IMR-90 (cell line): ENCODE results near the gene CASP8. TPM values are rescaled to one million over a fixed set of nuclear protein-coding genes. Genes with fewer than 3 reads are reported as not detected.
"Not testable (repeated sequence)": the region's sequence is repeated elsewhere in the genome, so short reads cannot be mapped to it uniquely, and the experiment has no call there.

ENCODE experiments used
- ATAC-seq: fragments of 200-7000 bp; cut with Tn5 transposase; 2 replicates; pipeline ENCODE4 v1.9.1; 2020; ENCODE audit warnings: low read depth, mild to moderate bottlenecking, moderate library complexity
- BruUV-seq: library from RNA; stranded (reverse); fragments of 400-500 nt; replicated peaks from 2 replicates; lab custom pipeline; 2021; lab: Mats Ljungman, UMichigan
- CTCF ChIA-PET: fragments of 300-600 bp; formaldehyde crosslinking; extraction: SDS; loops from one replicate; lab custom pipeline; 2021; ENCODE audit warnings: antibody characterized with exemption; lab: Yijun Ruan, JAX
- POLR2A ChIA-PET: fragments of 300-600 bp; sonication (Branson Sonifier 250); formaldehyde crosslinking; loops from one replicate; lab custom pipeline; 2022; ENCODE audit warnings: antibody characterized with exemption; ENCODE audit not compliant: unreplicated experiment; lab: Charles Lee
- DNase-seq: peaks from one replicate; pipeline ENCODE4 v3.0.0; 2013
- H2AFZ ChIP-seq: replicated peaks from 2 replicates; pipeline ENCODE3; 2013; ENCODE audit warnings: low read length, mild to moderate bottlenecking; ENCODE audit not compliant: poor library complexity
- H2AK5ac ChIP-seq: 2 replicates; pipeline ENCODE4 v1.6.1; 2013; ENCODE audit warnings: low read depth, low read length, inconsistent platforms
- H2AK9ac ChIP-seq: replicated peaks from 2 replicates; pipeline ENCODE3; 2013; ENCODE audit warnings: mild to moderate bottlenecking, low read depth, low read length, moderate library complexity; ENCODE audit not compliant: poor library complexity
- H2BK120ac ChIP-seq: 2 replicates; pipeline ENCODE4 v1.6.1; 2013; ENCODE audit warnings: low read depth, low read length, inconsistent platforms
- H2BK15ac ChIP-seq: 3 replicates; pipeline ENCODE4 v1.6.1; 2013; ENCODE audit warnings: low read depth, low read length, inconsistent platforms
- H2BK20ac ChIP-seq: 2 replicates; pipeline ENCODE4 v1.6.1; 2013; ENCODE audit warnings: low read depth, mild to moderate bottlenecking, inconsistent platforms, low read length, moderate library complexity
- H2BK5ac ChIP-seq: 2 replicates; pipeline ENCODE4 v1.6.1; 2013; ENCODE audit warnings: mild to moderate bottlenecking, low read depth, low read length, inconsistent platforms; ENCODE audit not compliant: poor library complexity, severe bottlenecking
- H3K14ac ChIP-seq: replicated peaks from 2 replicates; pipeline ENCODE4 v1.6.1; 2013; ENCODE audit warnings: low read depth, low read length, inconsistent platforms
- H3K18ac ChIP-seq: 2 replicates; pipeline ENCODE4 v1.6.1; 2013; ENCODE audit warnings: low read depth, low read length, control low read depth
- H3K23ac ChIP-seq: 2 replicates; pipeline ENCODE4 v1.6.1; 2013; ENCODE audit warnings: low read depth, low read length, inconsistent platforms
- H3K27ac ChIP-seq: 2 replicates; pipeline ENCODE4 v1.5.1; 2013; ENCODE audit warnings: mild to moderate bottlenecking, control low read depth, low read length; ENCODE audit not compliant: insufficient read depth
- H3K27me3 ChIP-seq: 2 replicates; pipeline ENCODE4 v1.6.1; 2013; ENCODE audit warnings: low read length; ENCODE audit not compliant: control insufficient read depth, insufficient read depth
- H3K36me3 ChIP-seq: 2 replicates; pipeline ENCODE4 v1.6.1; 2013; ENCODE audit warnings: low read length, mixed read lengths; ENCODE audit not compliant: control insufficient read depth, insufficient read depth
- H3K4ac ChIP-seq: 2 replicates; pipeline ENCODE4 v1.6.1; 2013; ENCODE audit warnings: low read depth, low read length, inconsistent platforms
- H3K4me1 ChIP-seq: 2 replicates; pipeline ENCODE4 v1.6.1; 2013; ENCODE audit warnings: low read length, mixed read lengths; ENCODE audit not compliant: control insufficient read depth, insufficient read depth
- H3K4me2 ChIP-seq: 2 replicates; pipeline ENCODE4 v1.6.1; 2013; ENCODE audit warnings: low read depth, mild to moderate bottlenecking, control low read depth, low read length, moderate library complexity
- H3K4me3 ChIP-seq: 2 replicates; pipeline ENCODE4 v1.5.1; 2013; ENCODE audit warnings: low read depth, mild to moderate bottlenecking, control low read depth, low read length, moderate library complexity; ENCODE audit not compliant: insufficient read depth
- H3K56ac ChIP-seq: 2 replicates; pipeline ENCODE4 v1.6.1; 2013; ENCODE audit warnings: low read length, inconsistent platforms; ENCODE audit not compliant: insufficient read depth; ENCODE audit errors: extremely low read depth
- H3K79me1 ChIP-seq, 2 experiments: 2 replicates each; pipeline ENCODE4 v1.6.1; 2013; ENCODE audit warnings: low read length in 2 of 2, inconsistent platforms in 1 of 2, low read depth in 1 of 2
- H3K9ac ChIP-seq: 2 replicates; pipeline ENCODE4 v1.6.1; 2013; ENCODE audit warnings: low read depth, low read length, control low read depth
- H3K9me1 ChIP-seq: 2 replicates; pipeline ENCODE4 v1.6.1; 2013; ENCODE audit warnings: low read length, inconsistent platforms; ENCODE audit not compliant: insufficient read depth
- H3K9me3 ChIP-seq: 2 replicates; pipeline ENCODE4 v1.6.1; 2013; ENCODE audit warnings: low read length; ENCODE audit not compliant: control insufficient read depth, insufficient read depth
- H4K20me1 ChIP-seq: 2 replicates; pipeline ENCODE4 v1.6.1; 2013; ENCODE audit warnings: low read length, inconsistent platforms; ENCODE audit not compliant: insufficient read depth
- H4K5ac ChIP-seq: 2 replicates; pipeline ENCODE4 v1.6.1; 2013; ENCODE audit warnings: mild to moderate bottlenecking, low read depth, low read length, control low read depth
- H4K8ac ChIP-seq, 2 experiments: 2 replicates each; pipeline ENCODE4 v1.6.1; 2013; ENCODE audit warnings: low read depth in 2 of 2, low read length in 2 of 2, control low read depth in 1 of 2, inconsistent platforms in 1 of 2
- H4K91ac ChIP-seq: 2 replicates; pipeline ENCODE4 v1.6.1; 2013; ENCODE audit warnings: low read depth, low read length, inconsistent platforms; ENCODE audit not compliant: insufficient read depth
- WGBS, 2 experiments: methylation state at CpG; one replicate each; pipeline versions ENCODE4 v1.1.5 to v1.1.7; 2013; ENCODE audit warnings: missing lambda C conversion rate in 2 of 2; ENCODE audit not compliant: insufficient read length in 1 of 2; ENCODE audit errors: extremely low coverage in 2 of 2; 5-methylcytosine and 5-hydroxymethylcytosine counted together
- dilution Hi-C: fragments of 300-500 bp; cut with HindIII; formaldehyde crosslinking; loops from one replicate; pipeline ENCODE4 v1.14.3; 2018; ENCODE audit warnings: low sequenced_read_pairs; ENCODE audit not compliant: unreplicated experiment
- in situ Hi-C: fragments of 300-500 bp; cut with MboI; formaldehyde crosslinking; loops from 3 replicates; pipeline ENCODE4 v1.14.3; 2019; ENCODE audit warnings: low sequenced_read_pairs, inconsistent platforms, mixed read lengths
- intact Hi-C: fragments of 100-400 bp; cut with micrococcal nuclease; formaldehyde crosslinking; loops from 2 replicates; pipeline ENCODE4 v1.10.0; 2022
- polyA plus RNA-seq, 3 experiments: library from polyadenylated mRNA; depleted of rRNA; stranded (reverse); fragments of >200 nt; gene quantifications; 2 replicates each; pipeline ENCODE4 v1.2.3, GENCODE V29; 2012; ENCODE audit warnings: low replicate concordance in 1 of 3
- total RNA-seq: library from RNA; depleted of rRNA; stranded (reverse); fragments of >200 nt; gene quantifications from 2 replicates; pipeline ENCODE4 v1.2.3, GENCODE V29; 2012

Gene CASP8
- total and polyA plus RNA-seq, 2 of the 4 experiments (the other 2 are of a cell fraction) = 13.1 to 17.0 TPM

GRCh38 chr2:201290457-201291148, 30.3 kb downstream of the CASP8 start:
- CTCF ChIA-PET, H2BK5ac ChIP-seq, H3K23ac ChIP-seq, H3K9me1 ChIP-seq, H3K14ac ChIP-seq, intact Hi-C loops, dilution Hi-C loops, H2BK20ac ChIP-seq, H3K9ac ChIP-seq, H4K20me1 ChIP-seq, POLR2A ChIA-PET, H4K91ac ChIP-seq, in situ Hi-C loops, H4K8ac ChIP-seq, H3K4ac ChIP-seq, H3K4me2 ChIP-seq, H2AK9ac ChIP-seq, DNase-seq, BruUV-seq, H3K56ac ChIP-seq, H2AFZ ChIP-seq, ATAC-seq, H3K4me1 ChIP-seq, H4K5ac ChIP-seq, H3K27ac ChIP-seq, H2BK15ac ChIP-seq, H2AK5ac ChIP-seq, H3K79me1 ChIP-seq, H3K18ac ChIP-seq, H3K9me3 ChIP-seq, H2BK120ac ChIP-seq, H3K4me3 ChIP-seq, H3K27me3 ChIP-seq: not testable (repeated sequence)
- peaks cover 17% of the 10 kb centered on the region for H3K36me3 ChIP-seq
- 94% methylated on average over 6 of the region's 15 CpGs; no CpG with 5 or more reads in 1 of the 2 experiments for WGBS, 2 experiments
